ENCODE measurements around the gene PTPRK.

- TF ChIP-seq, protein P1, sequence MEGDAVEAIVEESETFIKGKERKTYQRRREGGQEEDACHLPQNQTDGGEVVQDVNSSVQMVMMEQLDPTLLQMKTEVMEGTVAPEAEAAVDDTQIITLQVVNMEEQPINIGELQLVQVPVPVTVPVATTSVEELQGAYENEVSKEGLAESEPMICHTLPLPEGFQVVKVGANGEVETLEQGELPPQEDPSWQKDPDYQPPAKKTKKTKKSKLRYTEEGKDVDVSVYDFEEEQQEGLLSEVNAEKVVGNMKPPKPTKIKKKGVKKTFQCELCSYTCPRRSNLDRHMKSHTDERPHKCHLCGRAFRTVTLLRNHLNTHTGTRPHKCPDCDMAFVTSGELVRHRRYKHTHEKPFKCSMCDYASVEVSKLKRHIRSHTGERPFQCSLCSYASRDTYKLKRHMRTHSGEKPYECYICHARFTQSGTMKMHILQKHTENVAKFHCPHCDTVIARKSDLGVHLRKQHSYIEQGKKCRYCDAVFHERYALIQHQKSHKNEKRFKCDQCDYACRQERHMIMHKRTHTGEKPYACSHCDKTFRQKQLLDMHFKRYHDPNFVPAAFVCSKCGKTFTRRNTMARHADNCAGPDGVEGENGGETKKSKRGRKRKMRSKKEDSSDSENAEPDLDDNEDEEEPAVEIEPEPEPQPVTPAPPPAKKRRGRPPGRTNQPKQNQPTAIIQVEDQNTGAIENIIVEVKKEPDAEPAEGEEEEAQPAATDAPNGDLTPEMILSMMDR (CRISPR knock-in tag; IDR thresholded peaks at IDR 0.05) = no peak
- no peak for TF ChIP-seq ZNF672 (CRISPR knock-in tag; IDR thresholded peaks at IDR 0.05)
- no peak for TF ChIP-seq EP300 (IDR thresholded peaks at IDR 0.05; ENCODE audit: low read depth in 2 of 2, low read length in 2 of 2)
- no peak for TF ChIP-seq EP300 (CRISPR knock-in tag; IDR thresholded peaks at IDR 0.05; ENCODE audit: borderline replicate concordance)
- no peak for TF ChIP-seq ESRRA (CRISPR knock-in tag; IDR thresholded peaks at IDR 0.05; ENCODE audit: low read depth)
- no peak for TF ChIP-seq FOXO4 (CRISPR knock-in tag; conservative IDR thresholded peaks at IDR 0.05)
- TF ChIP-seq PBX3 (CRISPR knock-in tag; IDR thresholded peaks at IDR 0.05; ENCODE audit: borderline replicate concordance) = no peak
- TF ChIP-seq ZC3H13 (CRISPR knock-in tag; IDR thresholded peaks at IDR 0.05) = no peak
- no peak for TF ChIP-seq TP53 (CRISPR knock-in tag; conservative IDR thresholded peaks at IDR 0.05)
- TF ChIP-seq SP1 (IDR thresholded peaks at IDR 0.05) = no peak
- no peak for TF ChIP-seq SP1 (CRISPR knock-in tag; IDR thresholded peaks at IDR 0.05)
- no peak for TF ChIP-seq FOSL1 (CRISPR knock-in tag; IDR thresholded peaks at IDR 0.05; ENCODE audit: borderline replicate concordance)
- no peak for TF ChIP-seq TFE3 (CRISPR knock-in tag; IDR thresholded peaks at IDR 0.05)
Measured at GRCh38 chr6:128118401-128118800, 402.0 kb downstream of the PTPRK start.

Data from HepG2 (cell line).